Lower lobe of right lung (tissue), 2 donors: Measurements from ENCODE around the gene TBCE. TPM values are rescaled to one million over a fixed set of nuclear protein-coding genes. Genes with fewer than 3 reads are reported as not detected.
"Not testable (repeated sequence)": the region's sequence is repeated elsewhere in the genome, so short reads cannot be mapped to it uniquely, and the experiment has no call there.

ENCODE experiments used
- ATAC-seq, 2 donors: fragments of 200-7000 bp; cut with Tn5 transposase; one replicate each; pipeline ENCODE4 v1.9.1; 2020 to 2022; ENCODE audit warnings: mild to moderate bottlenecking in 2 of 2, moderate library complexity in 2 of 2
- DNase-seq: peaks from one replicate; pipeline ENCODE4 v3.0.0-alpha.2; 2020
- H3K27ac ChIP-seq: fragments of 200-600 bp; one replicate; pipeline ENCODE4 v1.8.0; 2022
- H3K27me3 ChIP-seq: fragments of 200-600 bp; one replicate; pipeline ENCODE4 v1.8.0; 2022; ENCODE audit warnings: low read depth
- H3K36me3 ChIP-seq: fragments of 200-600 bp; one replicate; pipeline ENCODE4 v1.8.0; 2022; ENCODE audit warnings: mild to moderate bottlenecking
- H3K4me1 ChIP-seq: fragments of 200-600 bp; one replicate; pipeline ENCODE4 v1.8.0; 2022
- H3K4me3 ChIP-seq: fragments of 200-600 bp; one replicate; pipeline ENCODE4 v1.8.0; 2022; ENCODE audit warnings: mild to moderate bottlenecking
- H3K9me3 ChIP-seq: fragments of 200-600 bp; one replicate; pipeline ENCODE4 v1.8.0; 2022
- intact Hi-C: fragments of 100-400 bp; cut with DNase I; formaldehyde crosslinking; loops from one replicate; pipeline ENCODE4 v1.11.0; 2022
- total RNA-seq: library from RNA; stranded (reverse); fragmentation: NEBNext Ultra II Directional; extraction: Animal tissue kit (Norgen Biotek cat#: 25700); gene quantifications from one replicate; pipeline ENCODE4 v1.2.1, GENCODE V29; 2021
- TF ChIP-seq, protein P1 (sequence below): fragments of 200-600 bp; IDR thresholded peaks from one replicate; pipeline ENCODE4 v1.8.0; 2022; ENCODE audit warnings: antibody characterized with exemption, mild to moderate bottlenecking
- donor health status: DM: no; HTN: yes; CAD: no; lungs with severe emphysema.

Gene TBCE
- total RNA-seq, 1 donor from 2014 or later, result 25.3 TPM

DNA sequence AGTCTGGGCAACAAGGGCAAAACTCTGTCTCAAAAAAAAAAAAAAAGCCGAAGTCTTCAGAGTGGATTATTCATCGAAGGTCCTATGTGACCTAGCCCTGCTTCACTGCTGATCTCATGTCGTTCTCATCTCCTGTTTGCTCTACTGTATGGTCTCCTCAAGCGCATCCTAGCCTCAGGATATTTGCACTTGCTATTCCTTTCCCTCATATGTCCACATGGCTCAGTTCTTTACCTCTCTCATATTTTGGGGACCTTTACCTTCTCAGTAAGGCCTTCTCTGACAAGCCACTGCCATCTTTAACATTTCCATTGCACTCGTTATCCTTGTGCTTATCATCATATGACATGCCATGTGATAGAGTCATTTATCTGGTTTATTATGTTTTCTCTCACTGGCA lies 2.6 kb downstream of the TBCE start:
- Histone ChIP-seq H3K27me3 (no peaks in the 10 kb centered on the region), H3K9me3 (no peaks in the 10 kb centered on the region), H3K4me1 (peaks cover 13% of the 10 kb centered on the region), H3K36me3 (no peaks in the 10 kb centered on the region), H3K4me3 (no peak overlapping the region), H3K27ac (no peak overlapping the region)
- TF ChIP-seq, protein P1, sequence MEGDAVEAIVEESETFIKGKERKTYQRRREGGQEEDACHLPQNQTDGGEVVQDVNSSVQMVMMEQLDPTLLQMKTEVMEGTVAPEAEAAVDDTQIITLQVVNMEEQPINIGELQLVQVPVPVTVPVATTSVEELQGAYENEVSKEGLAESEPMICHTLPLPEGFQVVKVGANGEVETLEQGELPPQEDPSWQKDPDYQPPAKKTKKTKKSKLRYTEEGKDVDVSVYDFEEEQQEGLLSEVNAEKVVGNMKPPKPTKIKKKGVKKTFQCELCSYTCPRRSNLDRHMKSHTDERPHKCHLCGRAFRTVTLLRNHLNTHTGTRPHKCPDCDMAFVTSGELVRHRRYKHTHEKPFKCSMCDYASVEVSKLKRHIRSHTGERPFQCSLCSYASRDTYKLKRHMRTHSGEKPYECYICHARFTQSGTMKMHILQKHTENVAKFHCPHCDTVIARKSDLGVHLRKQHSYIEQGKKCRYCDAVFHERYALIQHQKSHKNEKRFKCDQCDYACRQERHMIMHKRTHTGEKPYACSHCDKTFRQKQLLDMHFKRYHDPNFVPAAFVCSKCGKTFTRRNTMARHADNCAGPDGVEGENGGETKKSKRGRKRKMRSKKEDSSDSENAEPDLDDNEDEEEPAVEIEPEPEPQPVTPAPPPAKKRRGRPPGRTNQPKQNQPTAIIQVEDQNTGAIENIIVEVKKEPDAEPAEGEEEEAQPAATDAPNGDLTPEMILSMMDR, result no peak
- intact Hi-C loops, result no loop called here
- DNase-seq (no peak), ATAC-seq (no peak)

GRCh38 chr1:235375919-235376605 lies 8.8 kb downstream of the TBCE start:
- DNase-seq (no peak), ATAC-seq (no peak)
- Histone ChIP-seq H3K27me3 (no peaks in the 10 kb centered on the region), H3K27ac (no peak overlapping the region), H3K36me3 (peaks cover 13% of the 10 kb centered on the region), H3K4me3 (no peak overlapping the region), H3K9me3 (no peaks in the 10 kb centered on the region), H3K4me1 (no peaks in the 10 kb centered on the region)
- intact Hi-C loops, result no loop called here
- TF ChIP-seq, protein P1, result no peak

- H3K9me3 ChIP-seq, intact Hi-C loops, DNase-seq, H3K27me3 ChIP-seq, H3K27ac ChIP-seq, ATAC-seq, H3K4me3 ChIP-seq, H3K4me1 ChIP-seq: not testable (repeated sequence)
- H3K36me3 ChIP-seq, result peaks cover 18% of the 10 kb centered on the region
These were observed 11.0 kb downstream of the TBCE start for GRCh38 chr1:235378134-235378735.

- H3K9me3 ChIP-seq, ATAC-seq, intact Hi-C loops, H3K4me3 ChIP-seq, H3K27ac ChIP-seq, DNase-seq, H3K4me1 ChIP-seq, H3K27me3 ChIP-seq: not testable (repeated sequence)
- peaks cover 13% of the 10 kb centered on the region for H3K36me3 ChIP-seq
These were observed 14.9 kb downstream of the TBCE start for GRCh38 chr1:235381955-235382739.

DNA sequence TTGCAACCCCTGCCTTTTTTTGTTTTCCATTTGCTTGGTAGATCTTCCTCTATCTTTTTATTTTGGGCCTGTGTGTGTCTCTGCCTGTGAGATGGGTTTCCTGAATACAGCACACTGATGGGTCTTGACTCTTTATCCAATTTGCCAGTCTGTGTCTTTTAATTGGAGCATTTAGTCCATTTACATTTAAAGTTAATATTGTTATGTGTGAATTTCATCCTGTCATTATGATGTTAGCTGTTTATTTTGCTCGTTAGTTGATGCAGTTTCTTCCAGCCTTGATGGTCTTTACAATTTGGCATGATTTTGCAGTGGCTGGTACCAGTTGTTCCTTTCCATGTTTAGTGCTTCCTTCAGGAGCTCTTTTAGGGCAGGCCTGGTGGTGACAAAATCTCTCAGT lies 18.4 kb downstream of the TBCE start:
- ATAC-seq, H3K4me3 ChIP-seq, H3K4me1 ChIP-seq, H3K27ac ChIP-seq, H3K36me3 ChIP-seq, H3K9me3 ChIP-seq, intact Hi-C loops, DNase-seq, H3K27me3 ChIP-seq: not testable (repeated sequence)

- no peak overlapping the region for H3K4me3 ChIP-seq
- no peaks in the 10 kb centered on the region for H3K36me3 ChIP-seq
- H3K9me3 ChIP-seq, result no peaks in the 10 kb centered on the region
- H3K27me3 ChIP-seq, result no peaks in the 10 kb centered on the region
- no peaks in the 10 kb centered on the region for H3K4me1 ChIP-seq
- TF ChIP-seq, protein P1, result no peak
- ATAC-seq (no peak), DNase-seq (no peak)
- no peak overlapping the region for H3K27ac ChIP-seq
- intact Hi-C loops, result no loop called here
These were observed 24.6 kb downstream of the TBCE start for GRCh38 chr1:235391874-235392273.

GRCh38 chr1:235397733-235398132 lies 30.5 kb downstream of the TBCE start:
- Histone ChIP-seq H3K27ac (no peak overlapping the region), H3K27me3 (no peaks in the 10 kb centered on the region), H3K4me1 (no peaks in the 10 kb centered on the region), H3K36me3 (peaks cover 14% of the 10 kb centered on the region), H3K9me3 (no peaks in the 10 kb centered on the region), H3K4me3 (no peak overlapping the region)
- intact Hi-C loops, result no loop called here
- TF ChIP-seq, protein P1, result no peak
- ATAC-seq, result no peak
- DNase-seq, result no peak
